ENCODE data around the gene CACHD1. TPM values are rescaled to one million over a fixed set of nuclear protein-coding genes. Genes with fewer than 3 reads are reported as not detected.

Gene CACHD1
- polyA plus RNA-seq, 2 of the 4 experiments (the other 2 are of a cell fraction), result 0.72 to 1.6 TPM

DNA sequence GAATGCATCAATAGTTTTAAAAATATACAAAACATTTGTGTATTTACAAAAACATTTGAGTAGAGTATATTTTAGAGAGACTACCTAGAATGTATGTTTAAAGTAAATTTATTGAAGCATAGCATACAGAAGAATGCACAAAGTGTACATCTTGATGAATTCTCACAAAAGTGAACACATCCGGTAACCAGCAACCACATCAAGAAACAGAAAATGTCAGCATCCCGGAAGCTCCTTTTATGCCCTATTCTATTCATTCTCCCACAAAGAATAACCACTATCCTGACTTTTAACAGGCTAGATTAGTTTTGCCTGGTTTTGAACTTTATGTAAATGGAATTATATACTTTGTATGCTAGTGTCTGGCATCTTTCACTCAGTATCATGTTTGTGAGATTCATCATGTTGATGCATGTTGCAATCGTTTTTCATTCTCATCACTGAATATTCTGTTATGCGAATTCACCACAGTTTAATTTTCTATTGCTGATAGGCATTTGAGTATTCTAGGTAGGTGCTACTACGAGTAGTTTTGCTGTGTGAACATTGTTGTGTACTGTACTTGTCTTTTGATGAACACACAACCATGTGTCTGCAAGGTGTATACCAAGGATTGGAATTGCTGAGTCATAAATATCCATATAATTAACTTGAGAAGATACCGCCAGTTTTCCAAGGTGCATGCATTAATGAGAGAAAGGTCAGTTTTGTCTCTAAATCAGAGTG, 75.4 kb downstream of the CACHD1 start:
- no peak for FAIRE-seq

DNA sequence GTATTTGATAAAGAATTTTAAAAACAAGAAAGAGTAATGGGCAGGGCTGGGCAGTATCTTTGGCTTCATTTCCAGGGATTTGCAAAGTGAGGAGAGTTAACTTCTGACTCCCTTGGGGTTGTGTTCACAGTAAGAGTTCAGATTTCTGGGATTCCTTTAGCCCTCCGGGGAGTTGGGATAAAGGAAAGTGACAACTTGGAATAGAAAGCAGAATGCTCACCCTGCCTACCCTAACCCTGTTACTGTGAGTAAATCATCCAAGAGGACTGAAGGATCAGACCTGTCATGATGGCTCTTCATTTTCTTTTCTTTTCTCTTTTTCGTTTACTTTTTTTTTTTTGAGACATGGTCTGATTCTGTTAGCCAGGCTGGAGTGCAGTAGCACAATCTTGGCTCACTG, 76.1 kb downstream of the CACHD1 start:
- Histone ChIP-seq H3K9me3 (no peaks in the 10 kb centered on the region), H3K4me2 (no peak overlapping the region), H3K4me3 (no peak overlapping the region), H3K4me1 (0 out of 3 replicates have a peak, but pooled peaks cover 7% of the 10 kb centered on the region), H3K27ac (no peak overlapping the region)
- ChIA-PET CTCF (interaction anchor here (0.7 kb wide), 1 partner anchor 128 kb away, joined by 3 read pairs; no protein-coding TSS in a partner anchor), POLR2A (no interaction called here)
- ATAC-seq, result no peak
- TF ChIP-seq, protein P1, sequence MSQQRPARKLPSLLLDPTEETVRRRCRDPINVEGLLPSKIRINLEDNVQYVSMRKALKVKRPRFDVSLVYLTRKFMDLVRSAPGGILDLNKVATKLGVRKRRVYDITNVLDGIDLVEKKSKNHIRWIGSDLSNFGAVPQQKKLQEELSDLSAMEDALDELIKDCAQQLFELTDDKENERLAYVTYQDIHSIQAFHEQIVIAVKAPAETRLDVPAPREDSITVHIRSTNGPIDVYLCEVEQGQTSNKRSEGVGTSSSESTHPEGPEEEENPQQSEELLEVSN (IDR thresholded peaks at IDR 0.05; ENCODE audit: borderline replicate concordance, low read depth), result no peak
- no peak for TF ChIP-seq NFE2L2 (conservative IDR thresholded peaks at IDR 0.05; ENCODE audit: low read length)
- TF ChIP-seq ZNF302 (CRISPR knock-in tag; IDR thresholded peaks at IDR 0.05), result no peak
- TF ChIP-seq GATA3 (IDR thresholded peaks at IDR 0.05; ENCODE audit: borderline replicate concordance), result no peak
- no peak for TF ChIP-seq MYC (IDR thresholded peaks at IDR 0.05; ENCODE audit: borderline replicate concordance, low read length)
- TF ChIP-seq CHD2 (IDR thresholded peaks at IDR 0.05; ENCODE audit: low read length, partially characterized antibody), result no peak
- WGBS (ENCODE audit: missing lambda C conversion rate), result 17% methylated on average over 2 of the region's 2 CpGs
- no peak for DNase-seq (ENCODE audit: low read depth in 1 of 2, low spot score in 1 of 2)
- no peak for FAIRE-seq

More for the DNA sequence above, 75.4 kb downstream of the CACHD1 start:
- Histone ChIP-seq H3K4me1 (0 out of 3 replicates have a peak, but pooled peaks cover 7% of the 10 kb centered on the region), H3K4me2 (no peak overlapping the region), H3K4me3 (no peak overlapping the region), H3K27ac (no peak overlapping the region), H3K9me3 (no peaks in the 10 kb centered on the region)
- CTCF ChIA-PET, result no interaction called here
- TF ChIP-seq NFE2L2 (conservative IDR thresholded peaks at IDR 0.05; ENCODE audit: low read length), result 0 out of 2 replicates have a peak, but pooled peaks have one; percentile 10
- TF ChIP-seq, protein P2, sequence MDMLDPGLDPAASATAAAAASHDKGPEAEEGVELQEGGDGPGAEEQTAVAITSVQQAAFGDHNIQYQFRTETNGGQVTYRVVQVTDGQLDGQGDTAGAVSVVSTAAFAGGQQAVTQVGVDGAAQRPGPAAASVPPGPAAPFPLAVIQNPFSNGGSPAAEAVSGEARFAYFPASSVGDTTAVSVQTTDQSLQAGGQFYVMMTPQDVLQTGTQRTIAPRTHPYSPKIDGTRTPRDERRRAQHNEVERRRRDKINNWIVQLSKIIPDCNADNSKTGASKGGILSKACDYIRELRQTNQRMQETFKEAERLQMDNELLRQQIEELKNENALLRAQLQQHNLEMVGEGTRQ (IDR thresholded peaks at IDR 0.05), result no peak
- TF ChIP-seq GATA3 (IDR thresholded peaks at IDR 0.05; ENCODE audit: borderline replicate concordance), result no peak
- peak; percentile 72 for TF ChIP-seq MAFK (IDR thresholded peaks at IDR 0.05; ENCODE audit: partially characterized antibody)
- no peak for ATAC-seq
- POLR2A ChIA-PET, result no interaction called here
- 72% methylated on average over 6 of the region's 6 CpGs for WGBS (ENCODE audit: missing lambda C conversion rate)
- no peak for DNase-seq (ENCODE audit: low read depth in 1 of 2, low spot score in 1 of 2)

DNA sequence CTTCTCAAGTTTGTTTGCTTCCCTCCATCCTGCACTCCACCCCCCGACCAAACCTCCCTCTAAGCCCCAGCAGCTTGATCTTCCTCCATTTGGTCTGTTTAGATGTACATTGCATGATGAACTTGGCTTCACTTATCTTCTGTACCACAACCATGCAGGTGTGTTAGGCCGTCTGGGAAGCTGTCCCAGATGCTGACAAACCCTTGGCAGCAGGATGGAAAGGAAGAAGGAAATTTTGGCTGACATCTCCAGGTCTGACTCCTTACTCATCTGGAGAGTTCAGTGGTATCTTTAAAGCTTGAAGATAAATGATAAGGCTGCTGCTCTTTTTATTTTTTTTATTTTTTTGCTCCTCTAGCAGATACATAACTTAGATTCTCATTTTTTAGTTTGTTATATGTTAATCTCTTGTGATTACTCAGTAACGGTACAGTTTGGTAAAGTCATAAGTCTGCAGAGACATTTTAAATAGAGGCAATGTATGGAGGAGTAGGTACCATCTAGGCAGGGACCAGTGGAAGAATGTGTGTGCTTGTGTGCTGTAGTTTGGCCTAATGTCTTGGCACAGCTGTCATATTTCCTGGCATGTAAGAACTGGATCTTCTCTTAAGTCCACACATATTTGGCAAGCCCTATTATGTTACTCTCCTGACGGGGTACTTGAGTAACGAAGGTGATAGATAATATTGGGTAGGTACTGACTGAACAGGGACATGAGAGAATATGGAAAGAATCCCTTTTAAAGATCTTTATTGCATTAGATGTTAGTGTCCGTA, 79.7 kb downstream of the CACHD1 start:
- Histone ChIP-seq H3K4me3 (no peak overlapping the region), H3K4me2 (no peak overlapping the region), H3K27ac (no peak overlapping the region), H3K4me1 (0 out of 3 replicates have a peak, but pooled peaks cover 7% of the 10 kb centered on the region), H3K9me3 (no peaks in the 10 kb centered on the region)
- FAIRE-seq (no peak), DNase-seq (ENCODE audit: low read depth in 1 of 2, low spot score in 1 of 2) (no peak), ATAC-seq (no peak)
- CTCF ChIA-PET, result interaction anchor here (0.7 kb wide), 1 partner anchor 146 kb away, joined by 4 read pairs; no protein-coding TSS in a partner anchor
- POLR2A ChIA-PET, result no interaction called here
- TF ChIP-seq, protein P3, sequence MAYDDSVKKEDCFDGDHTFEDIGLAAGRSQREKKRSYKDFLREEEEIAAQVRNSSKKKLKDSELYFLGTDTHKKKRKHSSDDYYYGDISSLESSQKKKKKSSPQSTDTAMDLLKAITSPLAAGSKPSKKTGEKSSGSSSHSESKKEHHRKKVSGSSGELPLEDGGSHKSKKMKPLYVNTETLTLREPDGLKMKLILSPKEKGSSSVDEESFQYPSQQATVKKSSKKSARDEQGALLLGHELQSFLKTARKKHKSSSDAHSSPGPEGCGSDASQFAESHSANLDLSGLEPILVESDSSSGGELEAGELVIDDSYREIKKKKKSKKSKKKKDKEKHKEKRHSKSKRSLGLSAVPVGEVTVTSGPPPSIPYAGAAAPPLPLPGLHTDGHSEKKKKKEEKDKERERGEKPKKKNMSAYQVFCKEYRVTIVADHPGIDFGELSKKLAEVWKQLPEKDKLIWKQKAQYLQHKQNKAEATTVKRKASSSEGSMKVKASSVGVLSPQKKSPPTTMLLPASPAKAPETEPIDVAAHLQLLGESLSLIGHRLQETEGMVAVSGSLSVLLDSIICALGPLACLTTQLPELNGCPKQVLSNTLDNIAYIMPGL (CRISPR knock-in tag; IDR thresholded peaks at IDR 0.05; ENCODE audit: borderline replicate concordance), result no peak
- TF ChIP-seq KDM5A (IDR thresholded peaks at IDR 0.05) (no peak), HOXB5 (CRISPR knock-in tag; IDR thresholded peaks at IDR 0.05) (no peak), NR3C1 (IDR thresholded peaks at IDR 0.05) (no peak), HOXA7 (CRISPR knock-in tag; IDR thresholded peaks at IDR 0.05) (no peak), NFE2L2 (conservative IDR thresholded peaks at IDR 0.05; ENCODE audit: low read length) (no peak), EHF (CRISPR knock-in tag; IDR thresholded peaks at IDR 0.05) (no peak)
- WGBS (ENCODE audit: missing lambda C conversion rate), result 46% methylated on average over 6 of the region's 6 CpGs
